ENCODE measurements around the gene TMEM185A.
"Not testable (repeated sequence)": the region's sequence is repeated elsewhere in the genome, so short reads cannot be mapped to it uniquely, and the experiment has no call there.

Gene TMEM185A

DNA sequence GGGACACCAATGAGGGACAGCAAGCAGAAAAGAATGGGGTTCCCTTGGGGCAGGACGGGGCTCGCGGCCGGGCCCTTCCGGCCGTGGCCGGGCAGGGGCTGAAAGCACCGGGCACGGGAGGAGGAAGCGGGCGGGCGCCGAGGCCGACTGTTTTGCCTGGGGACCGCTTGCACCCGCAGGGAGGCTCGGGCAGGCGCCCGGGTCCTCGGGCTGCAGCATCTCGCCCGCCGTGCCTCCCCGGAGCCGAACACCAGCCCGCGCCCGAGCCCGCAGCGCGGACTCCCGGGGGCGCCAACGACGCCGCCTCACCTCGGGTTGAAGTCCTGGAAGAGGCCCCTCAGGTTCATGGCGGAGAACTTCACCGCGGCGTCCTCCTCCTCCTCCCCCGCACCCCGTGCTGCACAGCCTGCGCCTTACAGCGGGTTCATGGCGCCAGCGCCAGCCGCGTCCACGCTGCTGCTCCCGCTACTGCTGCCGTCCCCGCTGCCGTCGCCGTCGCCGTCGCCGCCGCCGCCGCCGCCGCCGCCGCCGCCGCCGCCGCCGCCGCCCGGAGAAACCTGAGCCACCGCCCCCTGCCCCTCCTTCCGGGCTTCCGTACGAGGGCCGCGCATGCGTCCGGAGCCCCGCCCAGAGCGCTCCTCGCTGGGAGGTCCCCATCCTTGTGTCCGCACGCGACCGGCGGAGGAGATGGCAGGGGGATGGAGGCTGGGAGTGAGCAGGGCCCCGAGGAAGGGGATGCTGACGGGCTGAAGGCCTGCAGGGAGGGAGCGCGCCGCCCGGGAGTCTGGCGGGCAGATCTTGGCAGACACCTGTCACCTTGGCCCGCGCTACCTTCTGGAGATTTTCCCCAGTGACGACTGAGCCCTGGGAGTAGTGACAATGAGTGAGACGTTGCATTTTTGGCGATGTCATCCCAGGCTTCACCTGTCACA lies at the start of gene TMEM185A:
Gene TMEM185A (minus strand): TSS at position 559 of the 932 bp plus-strand sequence. CDS start 212 bp downstream, at position 347.
- peaks cover 10% of the 10 kb centered on the region for H3K4me1 ChIP-seq
- TF ChIP-seq Cebpa-rat (IDR thresholded peaks at IDR 0.05): no peak
- 0 out of 2 replicates have a peak, but pooled peaks cover 4% of the 10 kb centered on the region for H3K9me3 ChIP-seq
- H3K9ac ChIP-seq: peak within 1 kb of the TSS; percentile 81
- no peaks in the 10 kb centered on the region for H3K36me3 ChIP-seq
- peak within 1 kb of the TSS; percentile 81 for H3K4me3 ChIP-seq
- H3K4me2 ChIP-seq: peak within 1 kb of the TSS; percentile 69
- H3K27ac ChIP-seq: peak within 1 kb of the TSS; percentile 68
- H4K20me1 ChIP-seq: peaks cover 41% of the 10 kb centered on the region; the same call in 1 of the 2 replicates
- no peaks in the 10 kb centered on the region for H3K27me3 ChIP-seq

DNA sequence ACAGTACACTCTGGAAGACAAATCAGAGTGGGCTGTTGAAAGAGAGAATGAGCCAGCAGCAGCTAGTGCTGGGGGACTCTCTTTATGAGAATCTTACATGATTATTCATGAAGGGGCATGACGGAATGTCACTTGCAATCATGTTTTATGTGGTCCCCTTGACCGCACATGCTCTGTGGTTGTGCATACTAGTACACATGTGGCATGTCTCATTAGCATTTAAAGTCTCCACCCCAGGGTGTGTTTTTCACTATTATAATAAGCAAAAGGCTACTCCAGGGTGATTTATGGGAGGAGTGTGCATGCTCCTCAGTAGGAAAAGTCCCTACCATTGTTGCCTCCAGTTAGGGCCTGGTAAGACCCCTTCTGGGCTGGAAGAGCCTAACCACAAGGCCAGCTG lies 49.6 kb upstream of the TMEM185A start:
- no peaks in the 10 kb centered on the region for H3K27me3 ChIP-seq
- H3K4me1 ChIP-seq: no peaks in the 10 kb centered on the region
- TF ChIP-seq Cebpa-rat (IDR thresholded peaks at IDR 0.05): no peak
- no peaks in the 10 kb centered on the region for H3K36me3 ChIP-seq
- H4K20me1 ChIP-seq: no peaks in the 10 kb centered on the region
- no peak overlapping the region for H3K27ac ChIP-seq
- no peaks in the 10 kb centered on the region for H3K9me3 ChIP-seq
- no peak overlapping the region for H3K4me3 ChIP-seq
- no peak overlapping the region for H3K4me2 ChIP-seq
- H3K9ac ChIP-seq: no peak overlapping the region

DNA sequence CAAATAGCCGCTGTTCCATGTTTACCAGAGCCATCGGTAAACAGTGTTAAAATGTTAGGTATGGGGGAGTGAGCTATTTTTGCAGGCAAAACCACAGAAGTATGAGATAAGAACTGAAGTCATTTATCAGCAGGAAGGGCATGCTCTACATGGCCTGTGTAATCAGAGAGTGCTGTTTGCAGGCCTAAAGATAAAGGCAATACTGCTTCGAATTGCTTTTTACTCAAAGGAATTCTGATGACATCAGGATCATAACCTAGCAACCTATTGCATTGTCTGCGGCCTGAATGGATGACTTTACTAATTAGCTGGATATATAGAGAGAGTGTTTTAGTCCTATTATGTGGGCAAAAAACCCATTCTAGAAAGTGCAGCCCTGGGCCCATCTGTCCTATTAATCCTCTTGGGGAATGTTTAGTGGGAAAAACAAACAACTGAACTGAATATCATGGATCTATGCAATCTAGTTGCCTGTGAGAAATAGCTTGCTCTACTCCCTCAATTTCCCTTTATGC lies 47.6 kb upstream of the TMEM185A start:
- not testable (repeated sequence) for H3K27me3 ChIP-seq, H3K9ac ChIP-seq

DNA sequence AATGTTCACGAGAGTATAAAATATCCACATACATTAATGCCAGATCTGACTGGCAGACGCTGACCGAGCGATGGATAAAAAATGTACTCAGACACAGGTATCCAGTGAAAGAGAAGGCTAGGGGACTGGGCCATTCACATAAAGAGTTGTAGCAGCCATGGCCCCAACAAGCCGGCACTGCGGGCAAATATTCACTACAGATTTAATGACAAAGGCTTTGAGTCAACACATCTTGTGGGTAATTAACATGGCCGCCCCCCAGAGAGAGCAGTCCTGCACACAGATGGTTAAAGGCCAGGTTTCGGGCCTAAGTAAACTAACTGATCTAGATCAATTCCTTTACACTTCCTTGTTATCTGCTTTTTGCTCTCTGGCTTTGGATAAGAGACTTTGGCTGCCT lies 44.0 kb upstream of the TMEM185A start:
- H3K4me2 ChIP-seq, H3K27me3 ChIP-seq, H3K9me3 ChIP-seq, H3K9ac ChIP-seq, H4K20me1 ChIP-seq, H3K4me3 ChIP-seq, H3K4me1 ChIP-seq, H3K27ac ChIP-seq, H3K36me3 ChIP-seq: not testable (repeated sequence)

More for the DNA sequence above, 47.6 kb upstream of the TMEM185A start:
- not testable (repeated sequence) for H3K4me2 ChIP-seq, H3K4me1 ChIP-seq, H4K20me1 ChIP-seq, H3K9me3 ChIP-seq, H3K27ac ChIP-seq, H3K4me3 ChIP-seq, H3K36me3 ChIP-seq

DNA sequence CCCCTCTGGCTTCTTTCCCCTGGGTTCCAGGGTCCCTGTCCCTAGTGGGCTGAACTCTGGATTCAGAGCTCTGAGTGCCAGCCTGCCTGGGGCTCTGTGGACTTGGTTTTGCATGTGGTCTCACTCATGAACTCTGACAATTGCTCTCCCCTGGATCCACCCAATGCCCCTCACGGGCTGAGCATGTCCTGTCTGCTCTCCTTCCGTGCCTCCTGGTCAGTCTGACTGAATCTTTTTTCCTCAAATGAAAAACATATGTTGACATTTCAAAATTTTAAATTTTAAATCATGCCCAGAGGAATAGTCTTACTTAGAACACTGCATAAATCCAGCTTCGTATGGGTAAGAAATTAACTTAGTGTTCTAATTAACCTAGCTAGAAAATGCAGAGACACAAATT lies 43.5 kb upstream of the TMEM185A start:
- H4K20me1 ChIP-seq, H3K9ac ChIP-seq, H3K4me1 ChIP-seq, H3K36me3 ChIP-seq, H3K27me3 ChIP-seq, H3K27ac ChIP-seq, H3K4me2 ChIP-seq, H3K9me3 ChIP-seq, H3K4me3 ChIP-seq: not testable (repeated sequence)

DNA sequence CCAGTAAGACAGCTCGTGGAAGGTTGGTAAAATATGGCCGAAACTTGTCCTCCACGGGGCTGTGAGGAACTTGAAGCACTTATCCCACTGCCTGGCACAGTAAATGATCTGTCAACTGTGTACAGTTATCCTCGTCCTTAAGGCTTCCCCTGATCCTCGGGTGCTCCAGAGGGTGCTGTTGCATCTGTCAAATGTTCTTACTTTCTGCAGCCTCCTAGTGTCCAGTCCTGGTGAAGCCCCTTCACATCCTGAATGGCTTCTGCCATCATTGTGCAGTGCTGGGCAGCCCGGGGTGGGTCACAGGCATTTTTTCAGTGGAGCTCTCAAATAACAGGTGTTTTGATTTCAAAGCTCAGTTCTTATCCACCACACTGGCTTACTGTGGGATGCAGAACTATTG lies 29.0 kb upstream of the TMEM185A start:
- H3K36me3 ChIP-seq, H3K9ac ChIP-seq, H3K27ac ChIP-seq, H3K27me3 ChIP-seq, H4K20me1 ChIP-seq, H3K4me2 ChIP-seq, H3K9me3 ChIP-seq, H3K4me3 ChIP-seq, H3K4me1 ChIP-seq: not testable (repeated sequence)

DNA sequence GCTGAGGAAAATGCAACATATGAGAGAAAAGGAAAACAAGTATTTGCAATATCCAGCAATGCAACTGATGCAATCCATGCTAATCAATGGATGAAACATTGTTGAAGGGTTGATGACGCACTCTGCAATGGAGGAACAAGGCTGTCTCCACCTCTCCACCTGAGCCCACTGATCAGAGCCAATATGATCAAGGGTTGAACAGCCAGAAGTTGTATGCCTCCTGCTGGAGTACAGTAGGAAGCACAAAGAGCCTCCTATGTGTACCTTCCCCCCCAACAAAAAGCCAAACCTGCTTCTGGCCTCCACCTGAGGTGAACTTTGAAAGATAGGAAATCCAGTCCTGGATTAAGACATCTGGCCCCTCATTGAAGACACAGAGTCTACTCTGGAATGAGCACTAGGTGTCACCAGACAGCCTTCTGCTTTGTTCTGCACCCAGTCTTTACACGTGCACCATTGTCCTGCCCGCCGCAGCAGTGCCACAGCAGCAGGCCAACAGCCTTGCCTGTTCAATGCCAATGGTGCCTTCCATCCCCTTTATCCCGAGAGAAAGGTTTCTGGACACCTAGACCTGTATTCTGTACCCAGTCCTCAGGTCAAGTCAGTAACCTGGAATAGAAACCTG lies 24.8 kb upstream of the TMEM185A start:
- not testable (repeated sequence) for H4K20me1 ChIP-seq, H3K36me3 ChIP-seq, H3K9me3 ChIP-seq, H3K4me3 ChIP-seq, H3K27me3 ChIP-seq, H3K27ac ChIP-seq, H3K4me1 ChIP-seq, H3K9ac ChIP-seq, H3K4me2 ChIP-seq

DNA sequence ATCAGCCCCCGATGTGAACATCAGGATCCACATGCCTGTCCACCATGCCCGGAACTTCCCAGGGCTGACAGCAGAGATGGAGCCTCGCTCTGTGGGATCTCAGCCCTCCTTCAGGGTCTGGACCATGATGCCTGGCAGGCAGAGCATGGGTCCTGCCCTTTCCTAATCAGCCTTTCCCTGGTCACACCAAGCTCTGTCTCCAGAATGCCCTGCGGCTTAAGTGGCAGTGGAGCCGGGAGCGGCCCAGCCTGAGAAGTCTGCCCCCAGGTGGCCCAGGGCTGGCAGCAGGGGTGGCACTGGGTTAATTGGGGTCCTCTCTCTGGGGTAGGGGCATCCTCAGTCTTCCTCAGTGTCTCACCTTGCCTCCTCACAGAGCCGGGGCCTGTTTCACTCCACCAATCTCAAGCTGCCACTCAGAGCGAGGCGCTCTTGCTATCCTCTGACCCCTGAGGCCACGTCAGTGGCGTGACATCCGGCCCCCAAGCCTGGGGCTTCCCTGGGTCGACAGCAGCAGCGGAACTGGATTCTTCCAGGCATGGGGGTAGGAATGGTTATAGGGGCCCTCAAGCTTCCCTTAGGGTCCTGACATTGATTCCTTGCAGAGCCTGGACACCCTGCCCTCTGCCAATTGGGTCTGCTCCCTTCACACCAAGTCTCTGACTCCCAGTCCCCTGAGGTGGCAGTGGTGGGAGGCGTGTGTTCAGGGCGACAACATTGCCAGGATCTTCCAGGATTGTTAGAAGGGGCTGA lies 20.8 kb upstream of the TMEM185A start:
- H3K9me3 ChIP-seq: peaks cover 4% of the 10 kb centered on the region; the same call in 1 of the 2 replicates
- no peaks in the 10 kb centered on the region for H3K4me1 ChIP-seq
- H3K27ac ChIP-seq: no peak overlapping the region
- no peak overlapping the region for H3K4me2 ChIP-seq
- no peaks in the 10 kb centered on the region for H3K27me3 ChIP-seq
- no peak for TF ChIP-seq Cebpa-rat (IDR thresholded peaks at IDR 0.05)
- no peak overlapping the region for H3K4me3 ChIP-seq
- no peaks in the 10 kb centered on the region for H4K20me1 ChIP-seq
- H3K36me3 ChIP-seq: no peaks in the 10 kb centered on the region
- no peak overlapping the region for H3K9ac ChIP-seq

DNA sequence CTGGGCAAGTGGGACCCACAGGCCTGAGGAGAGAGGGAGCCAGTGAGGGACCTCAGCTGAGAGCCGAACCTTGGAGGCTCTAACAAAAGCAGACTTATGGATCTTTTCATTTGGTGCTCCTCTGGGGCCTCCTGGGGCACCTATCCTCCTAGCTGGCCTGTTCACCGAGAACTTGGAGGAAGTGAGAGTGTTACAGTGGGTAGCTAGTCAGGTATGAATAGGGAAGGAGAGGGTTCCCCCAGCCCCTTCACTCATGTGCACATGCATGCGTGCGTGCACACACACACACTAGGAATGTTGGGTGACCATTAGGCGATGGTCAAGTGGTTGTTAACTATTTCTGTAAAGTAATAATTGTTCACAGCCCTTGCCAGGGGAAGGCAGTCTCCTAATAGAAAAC lies 18.6 kb upstream of the TMEM185A start:
- Histone ChIP-seq H3K36me3 (no peaks in the 10 kb centered on the region), H3K9ac (no peak overlapping the region)

DNA sequence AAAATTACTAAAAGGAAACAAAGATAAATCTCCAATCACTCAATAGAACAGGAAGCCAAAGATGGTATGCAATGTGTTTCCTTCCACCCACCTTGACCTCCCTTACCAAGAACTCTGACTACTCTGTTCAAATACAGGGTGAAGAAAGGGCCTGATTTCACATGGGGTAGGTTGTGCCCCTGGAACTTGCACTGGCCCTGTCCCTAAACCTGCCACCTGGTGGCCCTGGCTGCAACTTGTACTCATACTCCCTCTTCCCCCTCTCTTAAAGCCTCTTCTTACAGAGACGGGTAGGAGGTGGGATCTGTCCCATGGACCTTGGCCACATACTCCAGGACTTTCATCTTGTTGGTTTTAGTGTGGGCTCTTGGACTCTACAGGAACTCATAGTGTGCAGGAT lies 17.3 kb upstream of the TMEM185A start:
- H3K9me3 ChIP-seq: peaks cover 4% of the 10 kb centered on the region; the same call in 1 of the 2 replicates
- no peak for TF ChIP-seq Cebpa-rat (IDR thresholded peaks at IDR 0.05)
- H3K4me3 ChIP-seq: no peak overlapping the region
- no peak overlapping the region for H3K9ac ChIP-seq
- H3K4me1 ChIP-seq: no peaks in the 10 kb centered on the region
- H3K27ac ChIP-seq: no peak overlapping the region
- no peak overlapping the region for H3K4me2 ChIP-seq
- no peaks in the 10 kb centered on the region for H3K27me3 ChIP-seq
- H4K20me1 ChIP-seq: no peaks in the 10 kb centered on the region
- no peaks in the 10 kb centered on the region for H3K36me3 ChIP-seq

More for the DNA sequence above, 18.6 kb upstream of the TMEM185A start:
- no peak overlapping the region for H3K4me3 ChIP-seq
- no peaks in the 10 kb centered on the region for H4K20me1 ChIP-seq
- H3K4me1 ChIP-seq: no peaks in the 10 kb centered on the region
- H3K9me3 ChIP-seq: peaks cover 4% of the 10 kb centered on the region; the same call in 1 of the 2 replicates
- H3K4me2 ChIP-seq: no peak overlapping the region
- H3K27ac ChIP-seq: no peak overlapping the region
- H3K27me3 ChIP-seq: no peaks in the 10 kb centered on the region
- TF ChIP-seq Cebpa-rat (IDR thresholded peaks at IDR 0.05): no peak
